Gastrocnemius medialis (tissue), 4 donors: ENCODE data around the gene ASZ1. TPM values are rescaled to one million over a fixed set of nuclear protein-coding genes. Genes with fewer than 3 reads are reported as not detected.

ENCODE experiments used
- ATAC-seq, 2 donors: fragments of 150-250 bp; one replicate each; pipeline ENCODE4 v1.9.1; 2016
- DNase-seq, 2 donors: peaks; one replicate each; pipeline ENCODE4 v3.0.0-alpha.2; 2019
- H3K27ac ChIP-seq, 4 donors: fragments of 200-600 bp; sonication (generic); 1 replicate in 1 of 4; 2 replicates in 3 of 4; pipeline ENCODE4 v1.5.1; 2016 to 2018; ENCODE audit warnings: mild to moderate bottlenecking in 2 of 4, moderate library complexity in 1 of 4
- H3K27me3 ChIP-seq, 3 donors: fragments of 200-600 bp; sonication (generic) in 2 of 3; 1 replicate in 1 of 3; 2 replicates in 2 of 3; pipeline versions ENCODE4 v1.5.1 to v1.6.0; 2016 to 2019; ENCODE audit warnings: mild to moderate bottlenecking in 1 of 3, moderate library complexity in 1 of 3
- H3K36me3 ChIP-seq, 2 donors: fragments of 200-600 bp; sonication (generic) in 1 of 2; one replicate each; pipeline ENCODE4 v1.5.1; 2017 to 2018
- H3K4me1 ChIP-seq, 2 donors: fragments of 200-600 bp; sonication (generic) in 1 of 2; one replicate each; pipeline ENCODE4 v1.5.1; 2016 to 2017; ENCODE audit warnings: mild to moderate bottlenecking in 2 of 2
- H3K4me3 ChIP-seq, 4 donors: fragments of 200-600 bp; sonication (generic) in 3 of 4; 1 replicate in 1 of 4; 2 replicates in 3 of 4; pipeline ENCODE4 v1.5.1; 2016 to 2019; ENCODE audit warnings: mild to moderate bottlenecking in 2 of 4
- H3K9me3 ChIP-seq, 3 donors: fragments of 200-600 bp; sonication (generic) in 2 of 3; 1 replicate in 1 of 3; 2 replicates in 2 of 3; pipeline ENCODE4 v1.5.1; 2016 to 2019
- CTCF ChIP-seq, 5 experiments: fragments of 450-650 bp in 3 of 5; fragments of 200-600 bp in 2 of 5; sonication (generic) in 2 of 5; IDR thresholded peaks in 4 of 5; conservative IDR thresholded peaks in 1 of 5; 1 replicate in 4 of 5; 2 replicates in 1 of 5; pipeline ENCODE4 v1.5.1; 2016 to 2019; ENCODE audit warnings: antibody characterized with exemption in 5 of 5, mild to moderate bottlenecking in 3 of 5, moderate library complexity in 3 of 5
- POLR2A ChIP-seq, 2 donors: fragments of 450-650 bp; IDR thresholded peaks; one replicate each; pipeline ENCODE4 v1.6.1; 2017; ENCODE audit warnings: antibody characterized with exemption in 2 of 2, mild to moderate bottlenecking in 2 of 2, moderate library complexity in 2 of 2
- in situ Hi-C, 4 donors: fragments of 200-750 bp; cut with MboI; loops; one replicate each; pipeline versions ENCODE4 v1.15.0 to v1.8.0; 2017; ENCODE audit warnings: low sequenced_read_pairs in 4 of 4
- intact Hi-C: fragments of 100-400 bp; cut with DNase I; formaldehyde crosslinking; loops from one replicate; pipeline ENCODE4 v1.15.1; 2023; ENCODE audit warnings: low total_unique reads
- total RNA-seq, 4 donors: library from RNA; depleted of rRNA; stranded (reverse); fragments of >200 nt; gene quantifications; one replicate each; pipeline versions ENCODE4 v1.1.0 to v1.2.3, GENCODE V29; 2016

ASZ1 gene
- total RNA-seq, 4 donors from 2014 or later, result not detected

GRCh38 chr7:117446220-117446815 is 19.0 kb upstream of the ASZ1 start:
- TF ChIP-seq POLR2A (IDR thresholded peaks at IDR 0.05) (no peak), CTCF (IDR thresholded peaks at IDR 0.05 in 4 of 5, conservative IDR thresholded peaks at IDR 0.05 in 1 of 5) (no peak)

GRCh38 chr7:117445206-117445605 is 17.9 kb upstream of the ASZ1 start:
- no peak for ATAC-seq
- Histone ChIP-seq H3K27me3 (no peaks in the 10 kb centered on the region), H3K4me3 (no peak overlapping the region), H3K27ac (no peak overlapping the region), H3K4me1 (no peaks in the 10 kb centered on the region), H3K9me3 (no peaks in the 10 kb centered on the region), H3K36me3 (no peaks in the 10 kb centered on the region)
- in situ Hi-C loops (no loop called here), intact Hi-C loops (no loop called here)
- TF ChIP-seq CTCF (IDR thresholded peaks at IDR 0.05 in 4 of 5, conservative IDR thresholded peaks at IDR 0.05 in 1 of 5) (no peak), POLR2A (IDR thresholded peaks at IDR 0.05) (no peak)
- no peak for DNase-seq

More at GRCh38 chr7:117446220-117446815, 19.0 kb upstream of the ASZ1 start:
- in situ Hi-C loops, result no loop called here
- H3K27ac ChIP-seq, result no peak overlapping the region
- DNase-seq (no peak), ATAC-seq (no peak)
- H3K4me3 ChIP-seq, result no peak overlapping the region
- H3K9me3 ChIP-seq, result no peaks in the 10 kb centered on the region
- intact Hi-C loops, result no loop called here
- H3K27me3 ChIP-seq, result no peaks in the 10 kb centered on the region
- H3K36me3 ChIP-seq, result no peaks in the 10 kb centered on the region
- H3K4me1 ChIP-seq, result no peaks in the 10 kb centered on the region

GRCh38 chr7:117444646-117445045 is 17.4 kb upstream of the ASZ1 start:
- DNase-seq (no peak), ATAC-seq (no peak)
- in situ Hi-C loops (no loop called here), intact Hi-C loops (no loop called here)
- H3K9me3 ChIP-seq, result no peaks in the 10 kb centered on the region
- no peaks in the 10 kb centered on the region for H3K36me3 ChIP-seq
- H3K4me3 ChIP-seq, result no peak overlapping the region
- TF ChIP-seq POLR2A (IDR thresholded peaks at IDR 0.05), result no peak
- TF ChIP-seq CTCF (IDR thresholded peaks at IDR 0.05 in 4 of 5, conservative IDR thresholded peaks at IDR 0.05 in 1 of 5), result no peak
- no peaks in the 10 kb centered on the region for H3K4me1 ChIP-seq
- H3K27me3 ChIP-seq, result no peaks in the 10 kb centered on the region
- no peak overlapping the region for H3K27ac ChIP-seq

GRCh38 chr7:117435475-117436043 is 8.3 kb upstream of the ASZ1 start:
- Histone ChIP-seq H3K4me1 (no peaks in the 10 kb centered on the region), H3K36me3 (no peaks in the 10 kb centered on the region), H3K27ac (no peak overlapping the region), H3K9me3 (no peaks in the 10 kb centered on the region), H3K27me3 (no peaks in the 10 kb centered on the region), H3K4me3 (no peak overlapping the region)
- ATAC-seq, result no peak
- intact Hi-C loops, result no loop called here
- DNase-seq, result no peak
- TF ChIP-seq CTCF (IDR thresholded peaks at IDR 0.05 in 4 of 5, conservative IDR thresholded peaks at IDR 0.05 in 1 of 5) (no peak), POLR2A (IDR thresholded peaks at IDR 0.05) (no peak)
- in situ Hi-C loops, result no loop called here
